GM23338 (cell line): Measurements from ENCODE around the gene SORCS2. TPM values are rescaled to one million over a fixed set of nuclear protein-coding genes. Genes with fewer than 3 reads are reported as not detected.

Experiments used
- ATAC-seq: fragments of 200-7000 bp; cut with Tn5 transposase; 3 replicates; pipeline ENCODE4 v1.9.1; 2020
- DNase-seq: peaks from one replicate; pipeline ENCODE4 v3.0.0-alpha.2; 2015; ENCODE audit warnings: low spot score
- H2AFZ ChIP-seq: fragments of 200-600 bp; sonication (generic); 2 replicates; pipeline ENCODE4 v1.8.0; 2016; ENCODE audit warnings: antibody characterized with exemption, mild to moderate bottlenecking, moderate library complexity
- H3F3A ChIP-seq: fragments of 200-600 bp; sonication (generic); replicated peaks from 2 replicates; pipeline ENCODE4 v1.8.0; 2017; ENCODE audit warnings: antibody characterized with exemption, mixed run types, low read depth
- H3K27ac ChIP-seq: fragments of 200-600 bp; sonication (generic); 2 replicates; pipeline ENCODE4 v1.6.1; 2016; ENCODE audit warnings: low read depth
- H3K27me3 ChIP-seq: fragments of 200-600 bp; sonication (generic); 2 replicates; pipeline ENCODE4 v1.8.0; 2016; ENCODE audit warnings: mild to moderate bottlenecking, mixed run types, moderate library complexity; ENCODE audit not compliant: insufficient read depth
- H3K36me3 ChIP-seq: fragments of 200-600 bp; sonication (generic); 2 replicates; pipeline ENCODE4 v1.8.0; 2016; ENCODE audit warnings: mild to moderate bottlenecking; ENCODE audit not compliant: insufficient read depth
- H3K4me1 ChIP-seq: fragments of 200-600 bp; sonication (generic); 2 replicates; pipeline ENCODE4 v1.8.0; 2016; ENCODE audit warnings: mild to moderate bottlenecking, moderate library complexity; ENCODE audit not compliant: insufficient read depth
- H3K4me2 ChIP-seq: fragments of 200-600 bp; sonication (generic); 2 replicates; pipeline ENCODE4 v1.7.1; 2017; ENCODE audit warnings: mixed run types
- H3K4me3 ChIP-seq: fragments of 200-600 bp; sonication (generic); 2 replicates; pipeline ENCODE4 v1.6.1; 2016; ENCODE audit warnings: mixed run types
- H3K79me2 ChIP-seq: fragments of 200-600 bp; sonication (generic); replicated peaks from 2 replicates; pipeline ENCODE4 v1.8.0; 2017; ENCODE audit warnings: mild to moderate bottlenecking; ENCODE audit not compliant: insufficient read depth
- H3K9me2 ChIP-seq: fragments of 200-600 bp; sonication (generic); 2 replicates; pipeline ENCODE4 v1.8.0; 2017; ENCODE audit not compliant: insufficient read depth
- H4K20me1 ChIP-seq: fragments of 200-600 bp; sonication (generic); replicated peaks from 2 replicates; pipeline ENCODE4 v1.8.0; 2017; ENCODE audit warnings: mild to moderate bottlenecking; ENCODE audit not compliant: insufficient read depth
- H3K27ac Mint-ChIP-seq: 2 replicates; pipeline ENCODE4 v1.8.0; 2020; ENCODE audit warnings: inconsistent platforms, mild to moderate bottlenecking, moderate library complexity, mixed read lengths
- H3K27me3 Mint-ChIP-seq: 3 replicates; pipeline ENCODE4 v1.8.0; 2022; ENCODE audit warnings: low read depth, mild to moderate bottlenecking, moderate library complexity, mixed read lengths, inconsistent platforms; ENCODE audit not compliant: insufficient read depth, poor library complexity
- H3K36me3 Mint-ChIP-seq: 3 replicates; pipeline ENCODE4 v1.8.0; 2021; ENCODE audit warnings: low read depth, mild to moderate bottlenecking, inconsistent platforms, moderate library complexity, mixed read lengths
- H3K4me1 Mint-ChIP-seq: 3 replicates; pipeline ENCODE4 v1.8.0; 2020; ENCODE audit warnings: mild to moderate bottlenecking, inconsistent platforms, mixed read lengths
- H3K4me3 Mint-ChIP-seq: 3 replicates; pipeline ENCODE4 v1.8.0; 2021; ENCODE audit warnings: moderate library complexity, mild to moderate bottlenecking, inconsistent platforms, mixed read lengths
- H3K9me3 Mint-ChIP-seq: 3 replicates; pipeline ENCODE4 v1.8.0; 2020; ENCODE audit warnings: moderate library complexity, mild to moderate bottlenecking, inconsistent platforms, mixed read lengths
- CREB1 ChIP-seq: fragments of 250-450 bp; sonication (Bioruptor Pico); IDR thresholded peaks from 2 replicates; pipeline ENCODE4 v1.5.0; 2020; ENCODE audit warnings: low read depth, mild to moderate bottlenecking, moderate library complexity
- CTCF ChIP-seq, 2 experiments: fragments of 200-600 bp in 1 of 2; sonication (generic) in 1 of 2; conservative IDR thresholded peaks; 2 replicates each; pipeline versions ENCODE4 v1.5.1 to v1.6.1; 2016 to 2017; ENCODE audit warnings: antibody characterized with exemption in 2 of 2, low read depth in 2 of 2, mild to moderate bottlenecking in 2 of 2, moderate library complexity in 1 of 2
- EZH2phosphoT487 ChIP-seq: fragments of 200-600 bp; sonication (generic); IDR thresholded peaks from one replicate; pipeline ENCODE4 v1.8.1; 2018; ENCODE audit warnings: antibody characterized with exemption; ENCODE audit not compliant: unreplicated experiment
- JUNB ChIP-seq: IDR thresholded peaks from one replicate; pipeline ENCODE4 v1.6.1; 2016; ENCODE audit warnings: antibody characterized with exemption; ENCODE audit not compliant: unreplicated experiment
- POLR2AphosphoS5 ChIP-seq: IDR thresholded peaks from 2 replicates; pipeline ENCODE4 v1.6.1; 2016; ENCODE audit warnings: antibody characterized with exemption, low read depth
- STAT1 ChIP-seq: IDR thresholded peaks from one replicate; pipeline ENCODE4 v1.6.1; 2016; ENCODE audit warnings: antibody characterized with exemption; ENCODE audit not compliant: unreplicated experiment
- ZNF114 ChIP-seq: fragments of 250-450 bp; sonication (Bioruptor Pico); IDR thresholded peaks from 2 replicates; pipeline ENCODE4 v1.5.0; 2020; ENCODE audit warnings: mild to moderate bottlenecking, moderate library complexity
- ZNF331 ChIP-seq: fragments of 250-450 bp; sonication (Bioruptor Pico); IDR thresholded peaks from 2 replicates; pipeline ENCODE4 v1.5.0; 2020; ENCODE audit warnings: low read depth, mild to moderate bottlenecking, moderate library complexity
- ZNF462 ChIP-seq: fragments of 250-450 bp; sonication (Bioruptor Pico); IDR thresholded peaks from 2 replicates; pipeline ENCODE4 v1.5.0; 2020; ENCODE audit warnings: mild to moderate bottlenecking, moderate library complexity
- polyA plus RNA-seq: library from polyadenylated mRNA; unstranded; fragments of >200 nt; fragmentation: Nextera tagmentation; extraction: Ambion mirVana; gene quantifications from 2 replicates; pipeline ENCODE4 v1.2.1, GENCODE V29; 2016
- total RNA-seq: library from RNA; depleted of rRNA; stranded (reverse); fragments of >200 nt; shearing (Covaris generic); gene quantifications from 2 replicates; pipeline ENCODE4 v1.2.3, GENCODE V29; 2014
- TF ChIP-seq, protein P1 (sequence below): IDR thresholded peaks from one replicate; pipeline ENCODE4 v1.6.1; 2018; ENCODE audit warnings: antibody characterized with exemption; ENCODE audit not compliant: unreplicated experiment

The SORCS2 gene
- total and polyA plus RNA-seq, 2 experiments from 2014 or later = 0.47 to 2.4 TPM

DNA sequence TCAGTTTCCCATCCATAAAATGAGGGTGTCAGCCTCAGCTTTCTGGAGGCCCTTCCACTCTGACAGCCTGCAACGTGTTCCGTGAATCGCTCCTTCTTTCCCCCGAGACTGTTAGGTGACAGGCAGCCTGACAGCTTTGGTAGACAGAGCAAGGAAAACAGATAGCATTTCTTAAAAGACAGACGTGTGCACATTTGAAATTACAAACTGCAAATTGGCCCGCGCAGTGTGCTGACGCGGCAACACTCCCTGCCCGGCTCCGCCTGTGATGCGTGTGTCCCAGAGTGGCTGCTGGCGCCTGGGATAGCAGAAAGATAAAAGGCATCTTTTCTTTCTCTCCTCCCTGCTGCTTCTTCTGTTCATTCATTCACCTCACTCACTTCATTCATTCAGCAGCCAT, 502.0 kb downstream of the SORCS2 start (continued):
- no peak for TF ChIP-seq ZNF114 (CRISPR knock-in tag)
- no peak for TF ChIP-seq POLR2AphosphoS5
- no peak for TF ChIP-seq ZNF331 (CRISPR knock-in tag)
- no peak for TF ChIP-seq JUNB
- TF ChIP-seq, protein P1, sequence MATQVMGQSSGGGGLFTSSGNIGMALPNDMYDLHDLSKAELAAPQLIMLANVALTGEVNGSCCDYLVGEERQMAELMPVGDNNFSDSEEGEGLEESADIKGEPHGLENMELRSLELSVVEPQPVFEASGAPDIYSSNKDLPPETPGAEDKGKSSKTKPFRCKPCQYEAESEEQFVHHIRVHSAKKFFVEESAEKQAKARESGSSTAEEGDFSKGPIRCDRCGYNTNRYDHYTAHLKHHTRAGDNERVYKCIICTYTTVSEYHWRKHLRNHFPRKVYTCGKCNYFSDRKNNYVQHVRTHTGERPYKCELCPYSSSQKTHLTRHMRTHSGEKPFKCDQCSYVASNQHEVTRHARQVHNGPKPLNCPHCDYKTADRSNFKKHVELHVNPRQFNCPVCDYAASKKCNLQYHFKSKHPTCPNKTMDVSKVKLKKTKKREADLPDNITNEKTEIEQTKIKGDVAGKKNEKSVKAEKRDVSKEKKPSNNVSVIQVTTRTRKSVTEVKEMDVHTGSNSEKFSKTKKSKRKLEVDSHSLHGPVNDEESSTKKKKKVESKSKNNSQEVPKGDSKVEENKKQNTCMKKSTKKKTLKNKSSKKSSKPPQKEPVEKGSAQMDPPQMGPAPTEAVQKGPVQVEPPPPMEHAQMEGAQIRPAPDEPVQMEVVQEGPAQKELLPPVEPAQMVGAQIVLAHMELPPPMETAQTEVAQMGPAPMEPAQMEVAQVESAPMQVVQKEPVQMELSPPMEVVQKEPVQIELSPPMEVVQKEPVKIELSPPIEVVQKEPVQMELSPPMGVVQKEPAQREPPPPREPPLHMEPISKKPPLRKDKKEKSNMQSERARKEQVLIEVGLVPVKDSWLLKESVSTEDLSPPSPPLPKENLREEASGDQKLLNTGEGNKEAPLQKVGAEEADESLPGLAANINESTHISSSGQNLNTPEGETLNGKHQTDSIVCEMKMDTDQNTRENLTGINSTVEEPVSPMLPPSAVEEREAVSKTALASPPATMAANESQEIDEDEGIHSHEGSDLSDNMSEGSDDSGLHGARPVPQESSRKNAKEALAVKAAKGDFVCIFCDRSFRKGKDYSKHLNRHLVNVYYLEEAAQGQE = no peak
- TF ChIP-seq STAT1 = no peak

GRCh38 chr4:7697343-7697742, 505.0 kb downstream of the SORCS2 start:
- no peaks in the 10 kb centered on the region for H3K27me3 ChIP-seq
- no peaks in the 10 kb centered on the region for H3K36me3 ChIP-seq
- peaks cover 21% of the 10 kb centered on the region for H3K27me3 Mint-ChIP-seq
- H3F3A ChIP-seq = no peaks in the 10 kb centered on the region
- ATAC-seq = no peak
- no peaks in the 10 kb centered on the region for H3K79me2 ChIP-seq
- H3K4me3 Mint-ChIP-seq = no peak overlapping the region
- no peak overlapping the region for H3K4me2 ChIP-seq
- H3K9me3 Mint-ChIP-seq = peaks cover 5% of the 10 kb centered on the region; the same call in 2 of the 3 replicates
- no peak overlapping the region for H3K27ac ChIP-seq
- no peaks in the 10 kb centered on the region for H4K20me1 ChIP-seq
- no peak overlapping the region for H3K27ac Mint-ChIP-seq
- H3K9me2 ChIP-seq = no peaks in the 10 kb centered on the region
- H3K36me3 Mint-ChIP-seq = no peaks in the 10 kb centered on the region
- H3K4me1 Mint-ChIP-seq = peaks cover 17% of the 10 kb centered on the region
- no peak overlapping the region for H2AFZ ChIP-seq
- no peak for DNase-seq
- H3K4me1 ChIP-seq = peaks cover 2% of the 10 kb centered on the region; the same call in 1 of the 2 replicates
- no peak overlapping the region for H3K4me3 ChIP-seq
- TF ChIP-seq CTCF (conservative IDR thresholded peaks at IDR 0.05; ENCODE audit: low read depth in 2 of 2) = no peak
- no peak for TF ChIP-seq JUNB
- TF ChIP-seq ZNF114 (CRISPR knock-in tag) = no peak
- no peak for TF ChIP-seq ZNF462
- TF ChIP-seq, protein P1 = no peak
- no peak for TF ChIP-seq EZH2phosphoT487
- no peak for TF ChIP-seq CREB1
- TF ChIP-seq ZNF331 (CRISPR knock-in tag) = no peak
